Colonic mucosa (tissue), 4 donors: ENCODE measurements around the gene PIGC. TPM values are rescaled to one million over a fixed set of nuclear protein-coding genes. Genes with fewer than 3 reads are reported as not detected.

Source experiments
- DNase-seq: peaks from one replicate; pipeline ENCODE4 v3.0.0-alpha.2; 2020
- H3K27ac ChIP-seq: fragments of 200-600 bp; one replicate; pipeline ENCODE4 v1.8.0; 2021
- H3K27me3 ChIP-seq: fragments of 200-600 bp; one replicate; pipeline ENCODE4 v1.8.0; 2021
- H3K36me3 ChIP-seq: fragments of 200-600 bp; one replicate; pipeline ENCODE4 v1.8.0; 2021
- H3K4me1 ChIP-seq: fragments of 200-600 bp; one replicate; pipeline ENCODE4 v1.8.0; 2021; ENCODE audit warnings: mild to moderate bottlenecking
- H3K4me3 ChIP-seq: fragments of 200-600 bp; one replicate; pipeline ENCODE4 v1.8.0; 2021
- H3K9ac ChIP-seq, 2 donors: one replicate each; pipeline ENCODE4 v1.7.0; 2013; ENCODE audit warnings: control low read depth in 2 of 2, low read depth in 2 of 2, low read length in 2 of 2
- H3K9me3 ChIP-seq: fragments of 200-600 bp; one replicate; pipeline ENCODE4 v1.8.0; 2021
- CTCF ChIP-seq: fragments of 200-600 bp; IDR thresholded peaks from one replicate; pipeline ENCODE4 v1.8.0; 2022; ENCODE audit warnings: antibody characterized with exemption, mild to moderate bottlenecking
- intact Hi-C: fragments of 100-400 bp; cut with DNase I; formaldehyde crosslinking; loops from one replicate; pipeline ENCODE4 v1.14.1; 2022
- total RNA-seq, 2 donors: library from RNA; stranded (reverse); fragmentation: NEBNext Ultra II Directional in 1 of 2; extraction: Animal tissue kit (Norgen Biotek cat#: 25700) in 1 of 2; gene quantifications; one replicate each; pipeline ENCODE4 v1.2.1, GENCODE V29; 2021
- donor health status: healthy.
- donor health status: DM: no; HTN: no; CAD: no.
- donor health status: DM: no; HTN: no; CAD: no.

Gene PIGC
- total RNA-seq, 2 donors from 2014 or later: 20.5 to 24.1 TPM

- no peak for DNase-seq
- Histone ChIP-seq H3K4me3 (no peak overlapping the region), H3K4me1 (no peaks in the 10 kb centered on the region), H3K9me3 (no peaks in the 10 kb centered on the region), H3K27me3 (no peaks in the 10 kb centered on the region), H3K36me3 (no peaks in the 10 kb centered on the region), H3K9ac (no peak overlapping the region), H3K27ac (no peak overlapping the region)
- intact Hi-C loops: no loop called here
- TF ChIP-seq CTCF: no peak
Observed at GRCh38 chr1:172460177-172460576, 16.3 kb upstream of the PIGC start.

- DNase-seq: no peak
- Histone ChIP-seq H3K36me3 (no peaks in the 10 kb centered on the region), H3K27me3 (no peaks in the 10 kb centered on the region)
Observed at GRCh38 chr1:172457479-172458130, 13.7 kb upstream of the PIGC start.

GRCh38 chr1:172456344-172456769 is 12.5 kb upstream of the PIGC start:
- no peaks in the 10 kb centered on the region for H3K36me3 ChIP-seq

More at GRCh38 chr1:172457479-172458130, 13.7 kb upstream of the PIGC start:
- Histone ChIP-seq H3K4me3 (no peak overlapping the region), H3K9me3 (no peaks in the 10 kb centered on the region), H3K4me1 (peaks cover 6% of the 10 kb centered on the region), H3K27ac (no peak overlapping the region), H3K9ac (no peak overlapping the region)
- TF ChIP-seq CTCF: no peak
- intact Hi-C loops: no loop called here

GRCh38 chr1:172455451-172455850 is 11.6 kb upstream of the PIGC start:
- H3K9me3 ChIP-seq: no peaks in the 10 kb centered on the region
- H3K36me3 ChIP-seq: no peaks in the 10 kb centered on the region
- H3K27me3 ChIP-seq: no peaks in the 10 kb centered on the region
- no peak overlapping the region for H3K9ac ChIP-seq
- intact Hi-C loops: no loop called here
- no peak overlapping the region for H3K27ac ChIP-seq
- DNase-seq: no peak
- H3K4me1 ChIP-seq: peaks cover 6% of the 10 kb centered on the region
- no peak overlapping the region for H3K4me3 ChIP-seq
- TF ChIP-seq CTCF: no peak

More at GRCh38 chr1:172456344-172456769, 12.5 kb upstream of the PIGC start:
- no peak overlapping the region for H3K27ac ChIP-seq
- DNase-seq: no peak
- H3K9me3 ChIP-seq: no peaks in the 10 kb centered on the region
- peaks cover 6% of the 10 kb centered on the region for H3K4me1 ChIP-seq
- TF ChIP-seq CTCF: no peak
- intact Hi-C loops: no loop called here
- H3K9ac ChIP-seq: no peak overlapping the region
- no peaks in the 10 kb centered on the region for H3K27me3 ChIP-seq
- H3K4me3 ChIP-seq: no peak overlapping the region

GRCh38 chr1:172453607-172454006 is 9.7 kb upstream of the PIGC start:
- H3K9me3 ChIP-seq: no peaks in the 10 kb centered on the region
- no peak for DNase-seq
- no peak overlapping the region for H3K27ac ChIP-seq
- intact Hi-C loops: loop anchor here (5.0 kb wide), 1 partner anchor 274 kb away; no protein-coding TSS in a partner anchor
- no peaks in the 10 kb centered on the region for H3K27me3 ChIP-seq
- H3K4me3 ChIP-seq: no peak overlapping the region
- H3K9ac ChIP-seq: no peak overlapping the region
- peaks cover 6% of the 10 kb centered on the region for H3K4me1 ChIP-seq
- H3K36me3 ChIP-seq: no peaks in the 10 kb centered on the region
- no peak for TF ChIP-seq CTCF
